Muscle of arm (tissue), 12 donors: Measurements from ENCODE around the gene TTC7B. TPM values are rescaled to one million over a fixed set of nuclear protein-coding genes. Genes with fewer than 3 reads are reported as not detected.
"Not testable (repeated sequence)": the region's sequence is repeated elsewhere in the genome, so short reads cannot be mapped to it uniquely, and the experiment has no call there.

Source experiments
- DNase-seq: peaks from one replicate; pipeline ENCODE4 v3.0.0-alpha.2; 2013
- polyA plus RNA-seq, 12 donors: library from polyadenylated mRNA; unstranded; fragments of 120-200 nt; gene quantifications; one replicate each; pipeline ENCODE4 v1.2.1, GENCODE V29; 2013; ENCODE audit not compliant: insufficient read length in 12 of 12

TTC7B gene
- polyA plus RNA-seq, 12 donors, result 34.0 to 48.5 (median 41.5) TPM; not detected in 1

DNA sequence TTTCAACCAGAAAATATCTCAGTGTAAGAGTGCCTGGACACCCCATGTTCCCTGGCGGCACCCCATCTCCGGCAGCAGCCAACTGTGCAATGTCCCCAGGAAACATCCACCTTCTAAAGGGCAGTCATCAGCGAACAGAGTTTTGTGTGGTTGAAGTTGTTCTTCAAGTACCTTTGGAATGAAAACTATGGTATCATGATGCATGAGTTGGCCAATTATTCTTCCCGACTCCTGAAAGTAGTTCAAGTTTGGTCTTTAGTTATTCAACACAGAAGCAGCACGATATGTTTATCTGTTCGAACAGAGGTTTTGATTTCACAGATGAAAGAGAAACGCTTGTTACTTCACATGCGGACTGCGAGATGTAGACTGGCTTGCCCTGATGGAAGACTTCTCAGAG, 21.1 kb upstream of the TTC7B start:
- no peak for DNase-seq

GRCh38 chr14:90836692-90837063, 20.4 kb upstream of the TTC7B start:
- no peak for DNase-seq

DNA sequence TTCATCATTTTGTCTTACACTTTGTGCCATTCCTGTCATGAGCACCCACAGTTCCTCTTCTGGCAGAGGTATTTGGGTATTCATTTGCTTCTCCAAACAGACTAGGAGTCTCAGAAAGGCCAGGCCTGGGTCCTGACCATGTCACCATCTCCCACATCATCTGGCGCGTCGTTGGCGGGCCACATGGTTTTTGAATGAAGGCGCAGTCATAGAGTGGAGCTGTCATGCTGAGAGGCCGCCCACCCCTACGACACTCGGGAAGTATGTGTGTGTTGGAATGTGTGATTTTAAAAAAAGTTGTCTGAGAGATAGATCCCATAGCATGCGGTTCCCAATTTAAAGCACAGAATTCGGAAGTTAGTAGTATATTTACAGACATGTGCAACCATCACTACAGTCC, 15.6 kb upstream of the TTC7B start:
- no peak for DNase-seq

DNA sequence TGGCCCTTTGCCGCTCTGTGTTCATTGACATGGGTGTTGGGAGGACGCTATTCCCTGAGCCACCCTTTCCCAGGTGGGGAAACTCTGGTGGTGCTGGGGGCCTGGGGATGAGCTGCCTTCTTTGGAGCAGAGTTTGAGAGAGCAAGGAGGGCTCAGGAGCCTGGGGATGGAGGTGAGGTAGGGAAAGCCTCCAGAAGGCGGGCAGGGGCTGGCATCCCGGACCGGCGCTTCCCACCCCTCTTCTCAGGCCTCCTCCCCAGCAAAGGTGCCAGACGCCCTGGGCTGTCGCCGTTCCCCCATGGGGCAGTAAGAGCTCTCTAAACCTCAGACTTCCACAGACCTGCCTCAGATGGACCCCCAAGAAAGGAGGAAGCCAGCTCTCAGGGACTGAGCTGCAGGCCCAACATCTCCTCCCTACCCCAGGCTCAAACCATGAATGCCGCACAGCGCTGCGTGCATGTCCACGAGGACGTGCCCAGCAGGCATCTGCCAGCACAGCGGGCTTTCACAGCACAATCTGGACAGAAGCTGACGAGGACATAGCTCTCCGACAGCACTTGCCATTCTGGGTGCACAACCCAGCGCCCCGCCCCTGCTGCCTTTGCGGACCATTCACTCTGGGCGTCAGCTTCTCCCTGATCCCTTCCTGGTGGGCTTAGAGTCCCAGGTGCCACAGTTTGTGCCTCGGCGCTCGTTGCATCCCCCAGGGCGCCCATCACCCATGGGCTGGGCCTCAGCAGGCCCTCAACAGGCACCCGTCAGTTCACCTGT, 14.9 kb upstream of the TTC7B start:
- no peak for DNase-seq

- DNase-seq, result no peak
These were observed 13.4 kb upstream of the TTC7B start for GRCh38 chr14:90829677-90830076.

DNA sequence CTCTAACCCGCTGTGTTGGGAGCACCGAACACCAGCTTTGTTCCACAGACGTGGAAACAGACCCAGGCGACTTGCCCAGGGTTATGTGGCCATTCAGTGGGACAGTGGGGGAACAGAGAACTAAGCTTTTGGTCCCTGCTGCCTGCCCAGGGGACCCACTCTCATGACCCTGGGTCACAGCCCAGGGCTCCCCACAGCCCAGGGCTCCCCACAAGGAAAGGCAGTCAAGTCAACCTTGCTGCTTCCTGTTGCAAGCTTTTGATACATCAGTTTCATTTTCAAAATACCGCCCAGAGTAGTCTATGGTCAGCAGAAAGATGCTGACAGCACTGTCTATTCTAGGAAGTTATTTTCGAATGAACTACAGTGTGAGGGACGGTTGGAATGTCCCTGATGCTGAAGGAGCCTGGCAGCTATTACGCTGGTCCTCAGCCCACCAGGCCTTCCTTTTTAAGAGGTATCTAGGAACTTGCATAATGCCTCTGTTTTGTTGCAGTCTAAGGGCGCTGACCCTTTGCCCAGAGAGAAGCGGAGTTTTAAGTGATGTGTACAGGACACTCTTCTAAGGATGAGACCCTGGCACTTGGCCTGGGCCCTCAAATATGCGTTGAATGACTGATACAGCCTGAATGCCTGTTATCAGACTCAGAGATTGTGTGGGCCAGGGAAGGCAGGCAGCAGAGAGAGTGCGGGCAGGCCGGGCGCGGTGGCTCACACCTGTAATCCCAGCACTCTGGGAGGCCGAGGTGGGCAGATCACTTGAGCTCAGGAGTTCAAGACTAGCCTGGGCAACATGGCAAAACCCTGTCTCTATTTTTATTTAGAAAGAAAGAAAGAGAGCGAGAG, 12.6 kb upstream of the TTC7B start:
- no peak for DNase-seq

DNA sequence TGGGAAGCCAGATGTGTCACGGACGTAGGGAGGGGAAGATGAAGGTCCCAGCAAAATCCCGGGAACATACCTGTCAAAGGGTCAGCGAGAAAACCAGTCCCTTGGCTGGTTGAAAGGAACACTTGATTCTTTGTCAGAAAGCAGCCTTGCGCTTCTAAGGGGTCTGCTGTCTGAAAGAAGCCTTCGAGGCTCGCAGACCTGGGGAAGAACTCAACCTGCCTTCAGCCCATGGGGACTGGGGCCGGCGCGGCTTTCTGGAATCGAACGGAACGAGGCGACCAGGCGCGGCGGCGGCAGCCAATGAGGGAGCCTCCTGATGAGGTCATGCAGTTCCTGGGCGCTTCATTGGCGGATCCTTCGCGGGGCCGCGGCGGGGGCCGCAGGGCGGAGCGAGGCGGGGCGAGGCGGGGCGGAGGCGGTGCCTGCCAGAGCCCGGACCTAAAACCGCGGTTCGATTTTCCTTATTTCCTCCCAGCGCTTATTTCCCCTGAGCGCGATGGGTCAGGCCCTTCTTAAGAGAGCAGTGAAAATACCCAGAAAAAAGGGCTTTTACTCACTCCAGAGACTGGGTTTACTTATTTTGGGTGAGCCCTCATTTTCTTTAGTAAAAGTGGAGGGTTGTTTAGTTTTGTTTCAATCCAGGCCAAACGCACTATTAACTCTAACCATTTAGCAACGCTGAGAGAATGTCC, 11.8 kb upstream of the TTC7B start:
- DNase-seq, result peak; percentile 93

DNA sequence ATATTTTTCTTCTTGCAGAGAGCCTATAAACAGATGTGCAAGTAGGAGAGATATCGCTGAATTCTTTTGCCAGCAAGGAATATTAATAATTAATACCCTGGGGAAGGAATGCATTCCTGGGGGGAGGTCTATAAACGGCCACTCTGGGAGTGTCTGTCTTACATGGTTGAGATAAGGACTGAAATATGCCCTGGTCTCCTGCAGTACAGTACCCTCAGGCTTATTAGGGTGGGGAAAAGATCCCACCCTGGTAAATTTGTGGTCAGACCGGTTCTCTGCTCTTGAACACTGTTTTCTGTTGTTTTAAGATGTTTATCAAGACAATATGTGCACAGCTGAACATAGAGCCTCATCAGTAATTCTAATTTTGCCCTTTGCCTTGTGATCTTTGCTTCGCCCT, 7.3 kb upstream of the TTC7B start:
- not testable (repeated sequence) for DNase-seq

GRCh38 chr14:90820958-90821357, 4.7 kb upstream of the TTC7B start:
- no peak for DNase-seq

DNA sequence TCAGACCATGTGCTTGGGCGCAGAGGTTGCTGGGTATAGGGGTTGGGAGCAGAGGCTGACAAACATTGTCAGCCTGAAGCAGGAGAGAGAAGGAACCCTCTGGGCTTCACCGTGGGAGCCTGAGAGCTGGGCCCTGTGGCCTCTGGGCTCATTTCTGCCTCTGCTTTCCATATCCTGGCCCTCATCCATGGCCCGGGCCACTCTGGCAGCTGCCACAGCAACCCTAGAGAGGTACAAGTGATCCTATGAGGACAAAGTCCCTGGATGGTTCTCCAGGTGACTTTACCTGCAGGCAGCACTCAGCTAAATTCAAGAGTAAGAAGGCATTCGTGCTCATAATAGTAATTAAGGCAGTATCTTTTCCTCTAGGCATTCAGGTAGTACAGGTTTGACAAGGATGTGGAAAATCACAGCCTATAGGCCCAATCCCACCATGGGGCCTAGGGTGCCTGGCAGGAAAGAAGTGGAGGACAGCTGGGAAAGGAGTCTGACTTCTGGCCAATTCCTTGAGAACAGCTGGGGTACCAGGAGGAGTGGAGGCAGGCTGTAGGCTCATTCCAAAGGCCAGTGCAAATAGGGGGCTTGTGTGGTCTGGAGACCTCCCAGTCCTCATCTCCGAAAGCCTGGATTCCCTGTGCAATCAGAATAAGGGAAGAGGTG, 3.6 kb upstream of the TTC7B start:
- DNase-seq, result no peak

GRCh38 chr14:90818715-90819114, 2.5 kb upstream of the TTC7B start:
- DNase-seq, result no peak

DNA sequence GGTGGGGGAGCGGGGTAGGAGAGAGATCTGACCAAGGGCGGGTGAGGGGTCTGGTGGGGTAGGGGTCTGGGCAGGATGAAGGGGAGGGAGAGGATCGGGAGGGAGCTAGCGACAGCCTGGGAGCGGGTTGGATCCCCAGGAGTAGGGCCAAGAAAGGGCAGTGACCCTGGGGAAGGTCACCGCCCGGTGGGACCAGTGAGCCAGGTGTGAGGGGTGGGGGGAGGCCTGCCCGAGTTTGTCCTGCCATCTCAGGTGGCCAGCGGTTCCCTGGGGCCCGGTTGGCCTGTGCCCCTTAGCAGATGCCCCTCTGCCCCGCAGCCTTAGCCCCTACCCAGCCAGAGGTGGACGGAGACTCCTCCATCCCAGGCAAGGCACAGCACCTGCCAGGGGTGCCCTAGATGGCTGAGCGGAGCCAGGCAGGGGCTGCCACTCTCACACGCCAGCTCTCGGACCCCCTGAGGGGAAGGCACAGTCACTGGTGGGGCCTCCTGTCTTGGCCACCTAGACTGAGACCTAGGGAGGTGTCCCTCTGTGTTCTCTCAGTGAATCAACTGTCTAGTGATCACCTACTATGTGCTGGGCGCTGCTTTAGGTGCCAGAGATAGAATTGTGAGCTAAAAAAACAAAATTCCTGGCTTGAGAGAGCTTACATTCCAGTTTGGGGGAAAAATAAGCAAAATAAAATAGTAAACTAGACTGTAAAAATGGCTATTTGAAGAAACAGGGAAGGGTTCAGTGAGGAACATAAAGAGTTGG, 629 bp upstream of the TTC7B start:
- DNase-seq, result no peak

DNA sequence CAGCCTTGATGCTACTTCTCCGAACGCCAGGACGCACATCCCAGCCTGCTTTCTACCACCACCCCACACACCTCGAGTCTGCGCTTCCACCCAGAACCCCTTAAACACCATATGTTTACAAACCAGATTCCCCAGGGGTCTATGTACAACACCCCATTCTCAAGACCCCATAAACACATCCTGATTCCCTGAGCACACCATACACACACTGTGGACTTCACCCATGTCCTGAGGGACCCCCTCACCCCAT, 733 bp downstream of the TTC7B start:
- no peak for DNase-seq

DNA sequence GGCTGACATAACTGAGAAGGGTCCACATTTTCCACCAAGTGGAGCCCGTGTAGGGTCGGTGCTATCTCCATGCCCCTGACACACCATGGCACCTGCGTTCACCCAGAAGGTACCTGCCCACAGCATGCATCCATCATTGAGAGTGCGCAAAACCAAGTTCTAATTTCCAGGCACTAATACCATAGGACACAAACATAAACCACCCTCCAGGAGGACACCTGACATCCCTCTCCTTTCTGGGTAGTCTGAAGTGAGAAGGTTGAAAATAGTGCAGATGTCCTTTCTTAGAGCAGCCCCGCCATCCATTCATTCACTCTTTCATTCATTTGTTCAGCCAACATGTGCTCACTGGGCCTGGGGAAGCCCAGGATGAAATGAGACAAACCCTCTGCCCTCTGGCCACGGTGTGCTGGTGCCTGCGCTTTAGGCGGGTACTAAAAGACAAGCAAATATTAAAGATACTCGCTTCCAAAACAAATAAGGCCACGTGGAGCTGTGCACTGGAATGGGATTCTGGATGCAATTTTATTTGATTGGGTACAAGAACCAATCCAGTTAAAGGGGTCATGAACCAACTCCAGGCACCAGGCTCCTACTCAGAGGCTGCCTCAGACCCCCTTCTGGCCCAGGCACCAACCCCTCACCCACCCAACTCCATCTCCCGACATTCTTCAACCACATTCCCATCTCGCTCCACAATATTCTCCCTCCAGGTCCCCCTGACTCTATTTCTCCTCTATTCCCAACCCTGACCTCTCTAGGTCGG, 1.2 kb downstream of the TTC7B start:
- DNase-seq, result no peak

DNA sequence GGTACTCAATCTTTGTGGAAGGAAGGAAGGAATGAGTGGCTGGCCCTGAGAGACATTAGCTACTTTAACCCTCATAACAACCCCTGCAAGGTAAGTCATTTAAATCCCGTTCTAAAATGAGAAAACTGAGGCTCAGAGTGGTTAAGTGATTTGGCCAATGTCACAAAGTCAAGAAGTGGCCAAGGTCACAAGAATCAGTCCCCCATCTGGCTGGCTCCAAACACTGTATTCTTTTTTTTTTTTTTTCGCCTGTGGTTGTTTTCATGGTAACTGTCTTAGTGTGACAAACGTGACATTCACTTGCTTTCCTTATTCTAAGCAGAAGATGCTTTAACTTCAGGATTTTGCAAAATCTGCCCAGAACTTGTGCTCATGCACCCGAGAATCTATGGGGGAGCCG, 2.8 kb downstream of the TTC7B start:
- no peak for DNase-seq

DNA sequence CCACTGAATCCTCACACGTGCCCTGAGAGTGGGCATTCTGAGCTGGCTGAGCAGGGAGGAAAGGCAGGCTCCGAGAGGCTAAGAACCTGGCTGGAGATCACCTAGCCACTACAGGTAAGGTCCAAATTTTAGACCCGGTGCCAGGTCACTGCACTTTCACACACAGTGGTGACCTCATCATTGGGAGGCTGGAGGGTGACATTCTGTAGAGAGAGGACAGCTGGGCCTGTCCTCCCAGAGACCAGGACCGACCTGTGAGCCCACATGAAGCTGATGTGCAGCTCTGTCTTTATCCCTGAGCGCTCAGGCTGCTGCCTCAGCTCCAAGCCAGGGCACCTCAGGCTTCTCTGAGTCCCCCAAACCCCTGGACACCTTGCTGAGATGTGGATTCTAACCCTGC, 4.1 kb downstream of the TTC7B start:
- DNase-seq, result no peak

GRCh38 chr14:90811641-90812040, 4.6 kb downstream of the TTC7B start:
- DNase-seq, result no peak

- no peak for DNase-seq
These were observed 5.4 kb downstream of the TTC7B start for GRCh38 chr14:90810806-90811205.

- DNase-seq, result no peak
These were observed 6.5 kb downstream of the TTC7B start for GRCh38 chr14:90809530-90810312.
